HK-2 (cell line): Measurements from ENCODE around the gene PLCL1.

Experiments
- DNase-seq: peaks from one replicate; pipeline ENCODE4 v3.0.0-alpha.2; 2018; ENCODE audit not compliant: unreplicated experiment

The PLCL1 gene

DNA sequence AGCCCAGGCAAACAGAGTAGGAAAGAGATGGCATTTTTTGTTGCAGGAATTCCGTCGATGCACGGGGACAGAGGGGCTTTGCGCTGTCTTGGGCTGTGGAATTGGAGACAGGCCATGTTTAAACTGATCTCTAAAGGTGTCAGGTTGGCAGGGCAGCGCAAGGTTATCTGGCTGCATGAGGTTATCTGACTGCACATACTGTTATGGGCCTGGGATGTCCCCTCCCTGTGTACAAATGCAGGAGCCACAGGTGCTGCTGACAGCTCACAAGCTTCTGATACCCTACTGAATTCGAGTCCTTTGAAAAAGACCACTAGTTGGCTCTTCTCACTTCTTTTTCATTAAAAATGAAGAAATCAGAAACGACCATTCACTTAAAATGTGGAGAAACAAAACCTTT is 255.4 kb downstream of the PLCL1 start:
- DNase-seq: no peak

DNA sequence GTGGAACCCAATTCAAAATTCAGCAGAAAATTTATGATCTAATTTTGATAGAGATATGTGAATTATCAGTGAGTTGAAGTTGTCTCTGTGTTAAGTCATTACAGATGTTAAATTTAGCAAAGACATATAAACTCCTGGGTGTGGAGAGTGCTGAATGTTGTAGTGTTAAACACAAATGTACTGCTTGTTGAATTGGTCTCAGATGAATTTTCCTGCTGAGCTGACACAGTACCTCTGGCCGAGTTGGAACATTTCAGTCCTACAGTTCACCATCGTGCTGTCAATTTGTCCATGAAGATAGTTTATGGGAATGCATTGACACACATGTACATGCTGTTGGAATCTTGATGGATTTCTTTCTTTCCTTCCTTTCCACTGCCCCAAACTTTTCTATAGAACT is 255.9 kb downstream of the PLCL1 start:
- no peak for DNase-seq

DNA sequence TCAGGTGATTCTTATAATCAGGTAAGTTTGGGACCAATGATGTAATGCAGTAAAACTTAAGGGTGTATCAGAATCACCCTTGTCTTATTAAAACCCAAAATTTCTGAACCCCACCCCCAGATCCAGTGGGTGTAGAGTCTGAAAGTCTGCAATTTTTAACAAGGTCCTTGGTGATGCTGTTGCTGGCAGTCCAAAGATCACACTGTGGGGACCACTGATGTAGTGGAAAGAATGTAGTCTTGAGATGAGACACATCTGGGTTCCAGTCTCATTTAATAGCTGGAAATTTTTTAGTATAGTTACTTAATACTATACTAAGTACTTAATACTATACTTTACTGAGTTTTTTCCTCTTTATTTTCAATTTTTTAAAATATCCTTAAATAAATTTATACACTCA is 258.4 kb downstream of the PLCL1 start:
- DNase-seq: no peak

DNA sequence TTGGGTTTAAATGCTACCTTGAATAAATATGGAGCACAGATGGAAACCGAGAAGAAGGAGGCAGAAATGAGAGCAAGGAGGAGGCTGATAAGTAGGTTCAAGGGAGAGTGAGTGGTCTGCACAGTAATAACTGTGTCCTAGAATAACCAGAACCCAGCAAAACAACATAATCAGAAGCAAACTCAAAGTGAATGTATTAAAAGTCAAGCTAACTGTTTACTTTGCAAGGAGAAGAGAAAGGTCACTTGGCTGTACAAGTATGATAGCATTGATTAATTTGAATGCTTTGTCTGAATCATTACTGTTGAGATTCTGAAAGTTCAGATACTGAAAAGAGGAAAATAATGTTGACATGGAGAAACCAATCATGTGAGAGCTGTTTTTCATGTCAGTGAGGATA is 258.8 kb downstream of the PLCL1 start:
- no peak for DNase-seq

DNA sequence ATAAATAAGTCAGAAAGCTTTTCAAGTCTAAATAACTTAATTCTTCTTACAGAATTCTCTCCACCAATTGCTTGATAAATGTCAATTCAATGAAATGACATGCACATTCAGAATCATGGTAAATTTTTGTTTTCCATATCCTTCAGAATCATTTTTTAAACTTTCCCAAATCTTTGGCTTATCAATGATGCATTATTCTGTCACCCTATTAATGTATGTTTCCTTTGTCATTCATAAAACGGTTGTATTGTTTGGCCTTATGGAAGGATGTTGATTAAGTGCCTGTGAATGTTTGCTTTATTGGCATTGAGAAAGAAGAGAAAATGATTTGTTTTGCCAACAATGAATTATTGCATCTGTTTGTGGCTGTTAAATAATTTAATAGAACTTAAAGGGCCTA is 260.9 kb downstream of the PLCL1 start:
- no peak for DNase-seq

DNA sequence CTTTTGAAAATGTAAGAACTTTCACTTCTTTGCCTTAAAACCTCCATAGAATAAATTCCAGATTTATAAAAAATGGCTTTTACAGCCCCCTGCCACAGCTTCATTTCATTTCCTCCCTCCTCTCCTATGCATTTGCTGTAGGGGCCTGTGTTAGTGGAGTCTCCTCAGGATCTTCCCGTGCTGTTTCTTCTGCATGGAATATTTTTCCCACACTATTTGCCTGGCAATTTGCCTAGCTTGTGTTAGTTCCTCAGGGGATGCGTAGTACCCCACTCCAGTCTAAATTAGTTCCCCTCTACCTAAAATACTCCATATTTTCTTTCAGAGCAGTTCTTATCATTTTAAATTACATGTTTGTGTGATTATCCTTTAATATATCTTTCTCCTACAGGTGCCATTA is 262.2 kb downstream of the PLCL1 start:
- no peak for DNase-seq

DNA sequence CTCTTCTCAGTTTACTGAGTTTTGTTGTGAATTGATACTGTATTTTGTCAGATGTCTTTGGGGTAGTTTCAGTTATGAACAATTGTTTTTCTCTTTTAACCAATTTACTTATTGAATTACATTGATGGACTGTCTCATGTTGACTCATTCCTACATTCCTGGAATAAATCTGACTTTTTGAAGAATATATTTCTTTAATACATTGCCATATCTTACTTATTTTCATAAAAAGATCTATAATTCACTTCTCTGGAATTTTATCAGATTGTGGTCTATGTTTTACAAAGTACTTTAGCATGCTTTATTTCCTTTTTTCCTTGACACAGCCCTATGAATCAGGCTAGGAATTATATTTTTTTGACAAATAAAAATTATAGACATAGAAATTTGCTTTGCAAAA is 268.3 kb downstream of the PLCL1 start:
- DNase-seq: no peak

DNA sequence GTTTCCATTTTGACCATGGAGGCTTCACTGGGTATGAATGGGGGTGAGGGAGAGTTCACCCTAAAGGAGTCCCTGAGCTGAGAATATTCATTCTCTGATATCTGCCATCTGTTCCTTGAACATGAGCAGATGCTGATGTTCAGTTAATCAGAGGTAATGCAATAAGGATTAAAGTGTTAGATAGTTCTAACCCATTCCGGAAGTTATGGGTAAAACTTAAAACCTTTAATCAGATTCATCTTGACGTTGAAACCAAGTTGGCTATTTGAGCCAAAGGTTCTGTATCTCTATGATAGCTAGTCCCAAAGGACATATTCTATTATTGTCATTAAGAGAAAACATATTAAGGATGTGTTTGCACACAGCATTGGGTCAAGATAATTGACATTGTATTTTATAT is 268.9 kb downstream of the PLCL1 start:
- DNase-seq: no peak

DNA sequence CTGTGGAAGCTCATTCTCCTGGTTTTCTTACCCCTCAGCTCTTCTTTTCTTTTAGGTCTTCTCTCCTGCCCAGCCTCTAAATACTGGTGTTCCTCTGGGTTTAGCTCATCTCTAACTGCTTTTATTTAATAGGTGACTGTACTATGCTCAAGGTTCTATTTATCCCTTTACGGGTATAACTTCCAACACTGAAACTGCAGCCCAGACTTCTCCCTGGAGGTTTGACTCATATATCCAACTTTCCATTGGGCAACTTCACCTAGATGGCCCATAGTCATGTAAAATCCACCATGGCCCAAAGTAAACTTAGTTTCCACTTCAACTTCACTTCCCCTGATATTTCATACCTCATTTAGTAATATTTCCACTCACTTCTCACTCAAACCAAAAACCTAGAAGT is 273.1 kb downstream of the PLCL1 start:
- no peak for DNase-seq

DNA sequence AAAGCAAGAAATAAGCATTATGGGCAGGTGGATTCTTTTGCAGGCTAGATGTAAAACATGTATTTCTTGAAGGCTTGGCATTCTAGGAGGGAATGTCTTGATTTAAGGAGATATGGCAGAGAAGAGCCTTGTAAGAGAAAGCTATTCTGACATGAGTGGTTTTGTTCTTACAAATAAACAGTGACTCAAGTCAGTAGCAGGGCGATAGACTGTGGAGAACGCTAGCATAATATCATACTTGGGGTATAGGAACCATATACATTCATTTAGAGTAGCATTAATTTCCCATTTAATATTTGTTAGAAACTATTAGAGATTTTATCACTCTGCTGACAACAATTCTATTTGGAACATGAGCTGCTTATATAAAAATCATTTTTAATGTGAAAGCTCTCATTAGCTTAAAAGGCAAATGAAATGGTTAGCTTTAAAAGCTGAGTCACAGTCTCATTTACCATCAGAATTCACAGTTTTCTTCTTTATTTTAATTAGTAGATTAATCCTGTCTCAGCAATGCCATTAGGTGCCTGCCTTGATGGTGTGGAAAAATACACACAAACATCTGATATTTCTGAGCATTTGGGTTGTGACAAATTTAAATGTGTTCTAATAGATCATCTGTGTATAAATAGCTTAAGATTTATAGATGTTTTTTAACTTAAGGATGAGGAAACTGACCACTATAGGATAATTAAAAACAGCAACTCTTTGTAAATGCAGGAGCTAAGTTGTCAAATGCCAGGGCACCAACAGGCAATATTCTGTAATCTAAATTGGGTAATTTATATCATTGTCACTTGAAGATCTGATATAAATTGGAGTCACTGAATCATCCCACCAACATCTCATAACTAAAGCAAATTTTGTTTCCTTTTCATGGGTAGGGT is 276.7 kb downstream of the PLCL1 start:
- no peak for DNase-seq

DNA sequence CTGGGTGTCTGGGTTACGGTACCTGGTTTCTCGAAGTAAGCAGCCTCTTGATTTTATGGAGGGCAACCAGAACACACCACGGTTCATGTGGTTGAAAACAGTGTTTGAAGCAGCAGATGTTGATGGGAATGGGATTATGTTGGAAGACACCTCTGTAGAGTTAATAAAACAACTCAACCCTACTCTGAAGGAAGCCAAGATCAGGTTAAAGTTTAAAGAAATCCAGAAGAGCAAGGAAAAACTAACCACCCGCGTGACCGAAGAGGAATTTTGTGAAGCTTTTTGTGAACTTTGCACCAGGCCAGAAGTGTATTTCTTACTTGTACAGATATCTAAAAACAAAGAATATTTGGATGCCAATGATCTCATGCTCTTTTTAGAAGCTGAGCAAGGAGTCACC is 279.8 kb downstream of the PLCL1 start:
- DNase-seq: no peak

DNA sequence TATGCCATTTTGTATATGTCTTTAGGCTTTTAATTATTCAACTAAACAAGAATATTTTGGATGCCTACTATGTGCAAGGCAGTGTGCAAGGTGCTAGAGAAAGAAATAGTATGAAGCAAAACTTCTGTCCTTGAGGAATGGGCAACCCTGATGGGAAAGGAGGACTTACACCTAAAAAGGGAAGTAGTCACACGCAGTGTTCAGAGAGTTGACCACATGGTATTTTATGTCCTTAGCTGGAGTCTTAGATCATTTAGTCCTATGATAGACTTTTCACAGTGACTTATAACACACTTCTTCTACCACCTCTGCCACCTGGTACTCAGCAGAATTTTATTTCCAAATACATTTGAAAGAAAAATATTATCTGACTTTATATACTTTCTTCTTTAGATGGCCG is 291.6 kb downstream of the PLCL1 start:
- DNase-seq: no peak

DNA sequence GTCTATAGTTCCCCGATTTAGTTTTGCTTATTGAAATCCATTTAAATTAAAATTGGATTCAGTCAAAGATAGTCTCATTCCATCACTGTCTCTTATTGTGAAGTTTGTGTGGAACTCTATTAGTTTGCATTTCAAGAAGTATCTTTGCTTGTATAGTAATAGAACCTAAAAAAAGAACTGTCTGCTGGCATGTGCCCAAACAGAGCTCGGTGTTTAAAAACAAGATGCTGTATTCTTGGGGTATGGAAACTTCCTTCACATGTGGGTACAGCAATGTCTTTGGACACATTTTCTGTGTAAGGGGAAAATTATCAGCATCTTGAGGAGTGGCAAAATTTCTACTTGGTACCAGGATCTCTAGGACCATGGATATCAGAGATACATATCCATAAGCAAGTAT is 292.6 kb downstream of the PLCL1 start:
- DNase-seq: no peak

DNA sequence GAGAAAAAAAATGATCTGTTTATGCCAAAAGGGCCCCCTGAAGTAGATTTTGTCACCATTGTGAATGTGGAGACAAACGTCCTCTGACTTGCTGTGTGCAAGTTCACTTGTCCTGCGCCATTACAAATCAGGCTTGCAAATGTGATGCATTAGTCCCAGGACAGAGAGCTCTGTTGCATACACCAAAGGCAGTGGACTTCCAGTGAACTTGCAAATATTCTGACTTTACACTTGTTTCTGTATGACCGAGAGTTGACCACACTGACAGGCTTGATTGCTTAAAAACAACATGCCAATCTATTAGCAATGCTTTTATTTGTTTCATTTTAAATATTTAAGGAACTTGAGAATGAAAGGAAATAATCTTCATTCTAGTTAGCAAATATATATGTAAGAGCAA is 293.2 kb downstream of the PLCL1 start:
- no peak for DNase-seq

DNA sequence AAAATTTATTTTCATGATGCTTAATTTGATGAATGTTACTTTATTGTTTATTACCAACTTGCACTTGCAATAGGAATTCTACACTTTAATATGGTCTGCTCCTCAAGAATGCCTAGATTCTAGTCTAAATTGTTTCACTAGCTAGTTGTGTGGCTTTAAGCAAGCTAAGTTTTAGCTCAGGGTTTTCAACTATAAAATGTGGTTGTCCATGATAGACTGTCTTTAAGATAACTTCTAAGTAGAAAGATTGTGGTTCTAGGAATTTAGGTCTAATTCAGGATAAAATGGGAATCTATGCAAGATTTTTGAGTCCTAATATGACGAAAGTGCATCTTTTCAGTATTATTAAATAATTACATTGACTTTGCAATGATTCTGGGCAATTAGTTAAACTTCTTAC is 294.0 kb downstream of the PLCL1 start:
- no peak for DNase-seq

DNA sequence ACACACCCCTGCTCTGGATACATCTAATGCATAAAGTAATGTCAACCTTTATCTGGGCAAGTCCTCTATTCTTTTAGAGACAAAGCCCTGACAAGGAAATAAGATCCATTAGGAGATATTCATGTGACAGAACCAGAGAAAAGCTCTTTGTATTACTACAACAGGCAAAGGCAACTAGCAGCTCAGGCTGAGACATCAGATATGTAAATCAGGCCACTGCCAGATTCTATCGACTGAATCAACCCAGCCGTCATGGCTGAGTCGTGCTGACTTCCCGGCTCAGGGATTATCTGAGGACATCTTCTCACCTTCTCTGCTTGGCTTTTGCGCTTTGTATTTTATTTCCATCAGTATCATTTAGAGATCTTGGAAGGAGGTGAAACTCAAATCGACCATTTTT is 294.5 kb downstream of the PLCL1 start:
- DNase-seq: no peak

DNA sequence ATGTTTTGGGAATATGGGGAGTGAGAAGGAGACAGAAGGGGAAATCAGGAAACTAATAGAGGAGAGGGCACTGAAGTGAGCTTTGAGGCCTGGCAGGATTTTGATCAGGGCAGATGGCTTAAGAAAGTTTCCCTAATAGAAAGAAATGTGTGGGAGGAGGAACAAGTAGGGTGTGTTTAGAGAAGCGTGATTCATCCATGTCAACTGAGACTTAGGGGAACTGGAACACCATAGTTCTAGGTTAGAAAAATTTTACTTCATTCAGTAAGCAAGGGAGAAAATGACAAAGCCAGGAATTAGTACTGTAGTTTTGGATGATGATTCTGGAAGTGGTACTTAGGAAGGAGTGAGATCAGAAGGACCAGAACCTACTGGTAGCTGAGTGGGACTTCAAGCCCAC is 296.0 kb downstream of the PLCL1 start:
- no peak for DNase-seq

DNA sequence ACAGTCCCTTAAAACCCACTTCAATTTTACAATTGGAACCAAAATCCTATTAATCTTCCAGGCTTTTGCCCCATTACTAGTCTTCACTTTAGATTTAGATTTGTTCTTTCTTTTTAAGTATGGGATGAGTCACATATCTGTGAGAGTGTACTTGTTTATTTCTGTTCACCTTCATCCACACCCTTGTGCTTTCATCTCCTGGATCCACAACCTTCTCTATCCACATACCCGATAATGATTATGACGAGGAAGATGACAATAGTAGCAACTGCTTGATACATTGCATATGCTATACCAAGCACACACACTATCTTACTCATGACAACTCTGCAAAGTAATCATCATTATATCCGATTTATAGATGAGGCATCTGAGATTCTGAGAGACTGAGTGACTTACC is 297.3 kb downstream of the PLCL1 start:
- no peak for DNase-seq

DNA sequence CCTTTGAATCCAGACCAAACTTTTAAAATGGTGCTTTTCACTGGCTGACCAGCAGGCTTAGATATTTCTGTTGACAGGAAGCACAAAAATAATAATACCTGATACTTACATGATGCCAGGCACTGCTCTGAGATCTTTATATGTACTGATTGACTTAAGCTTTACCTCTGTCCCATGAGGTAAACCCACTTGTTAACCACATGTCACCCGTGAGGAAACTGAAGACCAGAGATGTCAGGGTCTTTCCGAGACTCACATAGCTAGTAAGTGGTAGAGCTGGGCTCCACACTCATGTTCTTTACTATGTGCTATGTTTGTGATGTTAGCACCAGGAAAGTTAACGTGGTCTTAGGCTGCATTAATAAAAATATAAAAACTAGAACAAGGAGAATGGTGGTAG is 297.7 kb downstream of the PLCL1 start:
- DNase-seq: no peak

DNA sequence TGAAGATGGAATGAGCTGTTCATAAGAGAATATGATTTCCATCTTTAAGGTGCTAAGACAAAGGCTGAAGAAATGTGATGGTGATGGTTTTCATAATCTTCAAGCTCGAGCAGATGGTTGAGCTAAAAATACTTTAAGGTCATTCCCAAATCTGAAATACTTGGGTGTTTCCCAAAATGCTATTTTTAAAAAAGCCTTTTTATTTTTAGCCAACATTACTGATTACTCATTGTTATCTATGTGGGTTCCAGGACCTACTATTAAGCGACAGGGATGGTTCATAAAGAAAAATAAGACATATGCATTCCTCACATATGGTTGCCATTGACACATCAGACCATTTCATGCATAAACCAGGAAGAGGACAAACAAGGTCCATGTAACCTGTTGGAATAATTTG is 298.5 kb downstream of the PLCL1 start:
- no peak for DNase-seq

DNA sequence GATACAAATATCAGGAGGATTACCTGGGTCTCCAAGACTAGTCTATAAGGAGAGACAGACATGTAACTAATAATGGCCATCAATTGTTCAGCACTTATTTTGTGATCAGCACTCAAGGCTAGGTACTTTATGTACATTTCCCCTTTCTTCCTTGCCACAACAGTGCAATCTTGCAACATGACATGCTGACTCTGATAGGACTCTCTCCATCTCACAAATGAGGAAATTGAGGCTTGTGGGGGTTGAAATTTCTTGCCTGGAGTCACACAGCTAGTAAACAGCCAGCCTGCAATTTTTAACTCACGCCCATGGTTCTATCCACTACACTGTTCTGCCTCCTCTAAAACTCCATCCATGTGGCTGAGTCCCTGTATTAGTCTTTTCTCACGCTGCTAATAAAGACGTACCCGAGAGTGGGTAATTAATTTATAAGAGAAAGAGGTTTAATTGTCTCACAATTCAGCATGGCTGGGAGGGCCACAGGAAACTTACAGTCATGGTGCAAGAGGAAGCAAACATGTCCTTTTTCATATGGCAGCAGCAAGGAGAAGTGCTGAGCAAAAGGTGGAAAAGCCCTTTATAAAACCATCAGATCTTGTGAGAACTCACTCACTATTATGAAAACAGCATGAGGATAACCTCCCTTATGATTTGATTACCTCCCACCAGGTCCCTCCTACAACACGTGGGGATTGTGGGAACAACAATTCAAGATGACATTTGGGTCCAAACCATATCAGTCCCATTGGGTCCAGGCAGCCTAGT is 302.4 kb downstream of the PLCL1 start:
- DNase-seq: no peak

DNA sequence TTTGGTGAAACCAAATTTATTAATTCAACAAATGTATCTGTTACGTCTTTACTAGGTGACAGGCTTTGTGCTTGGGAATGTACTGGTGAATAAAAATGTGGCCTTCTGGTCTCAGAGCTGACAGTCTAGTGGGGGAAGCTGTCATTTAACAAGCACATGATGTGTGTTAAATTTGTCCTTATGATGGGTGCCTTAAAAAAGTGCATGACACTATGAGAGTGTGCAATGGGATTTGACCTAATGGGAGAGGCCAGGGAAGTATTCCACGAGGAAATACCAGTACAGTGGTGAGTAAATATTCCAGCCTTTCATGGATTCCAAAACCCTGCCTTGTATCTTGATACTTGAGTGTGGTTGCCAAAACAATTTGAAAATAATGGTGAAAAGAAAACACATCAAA is 308.9 kb downstream of the PLCL1 start:
- DNase-seq: no peak

DNA sequence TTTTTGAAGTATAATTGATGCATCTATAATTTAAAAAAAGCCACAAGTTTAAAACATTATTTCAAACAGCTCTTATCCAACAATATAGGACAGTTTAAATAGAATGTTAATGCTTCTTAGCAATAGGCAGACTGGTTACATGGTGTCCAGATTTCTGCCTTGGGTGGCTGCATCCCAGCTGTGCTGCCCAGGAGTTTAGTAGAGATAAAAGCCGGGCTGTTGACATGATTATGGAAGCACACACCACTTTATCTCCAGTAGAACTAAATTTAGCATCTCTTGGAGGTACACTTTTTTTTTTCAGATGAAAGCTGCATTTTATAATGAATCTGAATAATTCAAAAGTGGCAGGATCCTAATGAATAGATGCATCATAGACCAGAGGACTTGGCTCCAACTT is 309.7 kb downstream of the PLCL1 start:
- DNase-seq: no peak
